Loucy (cell line): ENCODE measurements around the gene IRGQ.

Source experiments
- CTCF ChIP-seq: fragments of 200-600 bp; sonication (generic); conservative IDR thresholded peaks from 2 replicates; pipeline ENCODE4 v1.5.1; 2014; ENCODE audit warnings: mild to moderate bottlenecking, antibody characterized with exemption, low read length
- EZH2phosphoT487 ChIP-seq: fragments of 200-600 bp; IDR thresholded peaks from 2 replicates; pipeline ENCODE4 v1.6.1; 2018; ENCODE audit warnings: antibody characterized with exemption, mild to moderate bottlenecking, moderate library complexity, borderline replicate concordance

- TF ChIP-seq CTCF (no peak), EZH2phosphoT487 (no peak)
Measured at GRCh38 chr19:43591904-43592772, 3.8 kb downstream of the IRGQ start.
